ENCODE results near the gene L3MBTL4. TPM values are rescaled to one million over a fixed set of nuclear protein-coding genes. Genes with fewer than 3 reads are reported as not detected.

L3MBTL4 gene
- total and polyA plus RNA-seq, 9 of the 15 experiments (the other 6 are each of a cell fraction or from before 2014, with no cell fraction given): not detected

DNA sequence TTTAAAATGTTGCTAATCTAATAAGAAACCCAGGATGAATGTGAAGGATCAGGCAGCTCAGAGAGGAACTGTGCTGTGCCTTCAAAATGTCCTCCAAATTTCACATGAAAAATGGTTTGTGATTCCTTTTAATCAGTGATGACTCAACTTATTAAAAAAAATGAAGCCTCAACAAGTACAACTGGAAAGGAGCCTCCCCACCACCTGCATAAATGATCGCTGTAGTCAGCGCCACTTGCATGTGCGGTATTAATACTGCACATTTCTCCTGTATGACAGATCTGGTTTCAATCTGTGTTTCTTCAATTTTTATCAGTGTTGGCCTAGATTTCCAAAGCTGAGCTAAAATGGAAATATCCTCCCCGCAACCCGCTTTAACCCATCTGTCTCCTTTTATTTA lies 404.4 kb downstream of the L3MBTL4 start:
- H3K27ac ChIP-seq (ENCODE audit: extremely low read depth, low read depth, low read length): no peak overlapping the region
- no peak overlapping the region for H3K4me2 ChIP-seq (ENCODE audit: insufficient read depth, low read length)
- ChIA-PET CTCF (ENCODE audit: low intra/inter-chr PET ratio) (no interaction called here), POLR2A (no interaction called here)
- H3K9me3 ChIP-seq (replicated peaks; ENCODE audit: control insufficient read depth, insufficient read depth, low read depth, low read length): no peaks in the 10 kb centered on the region
- no TSS peak for BruUV-seq (replicated peaks)
- no peaks in the 10 kb centered on the region for H3K36me3 ChIP-seq (ENCODE audit: control insufficient read depth, insufficient read depth, low read length)
- ATAC-seq (no peak), DNase-seq (ENCODE audit: extremely low read depth in 1 of 4, low spot score in 3 of 4) (no peak), FAIRE-seq (no peak)
- no peak overlapping the region for H3K9ac ChIP-seq (ENCODE audit: insufficient read depth in 1 of 2, low read depth in 2 of 2, low read length in 2 of 2)
- no peaks in the 10 kb centered on the region for H3K9me1 ChIP-seq (ENCODE audit: control insufficient read depth, insufficient read depth, low read length)
- H3K27me3 ChIP-seq (ENCODE audit: control insufficient read depth in 2 of 2, insufficient read depth in 2 of 2, low read length in 2 of 2): no peaks in the 10 kb centered on the region
- no peak overlapping the region for H3K4me3 ChIP-seq
- no peak overlapping the region for H2AFZ ChIP-seq (ENCODE audit: low read depth, low read length)
- intact Hi-C loops (cut with micrococcal nuclease) (no loop called here), in situ Hi-C loops (cut with MboI) (no loop called here)
- H3K79me2 ChIP-seq (ENCODE audit: control insufficient read depth, insufficient read depth, low read length): no peaks in the 10 kb centered on the region
- no peaks in the 10 kb centered on the region for H4K20me1 ChIP-seq (replicated peaks; ENCODE audit: control insufficient read depth, insufficient read depth, low read length)
- no peaks in the 10 kb centered on the region for H3K4me1 ChIP-seq (replicated peaks in 1 of 2; ENCODE audit: control insufficient read depth in 2 of 2, insufficient read depth in 2 of 2, low read length in 2 of 2)
- whole genome bisulfite sequencing (ENCODE audit: insufficient coverage, low coverage, missing lambda C conversion rate): 1% methylated on average over 5 of the region's 5 CpGs
- TF ChIP-seq, protein P1, sequence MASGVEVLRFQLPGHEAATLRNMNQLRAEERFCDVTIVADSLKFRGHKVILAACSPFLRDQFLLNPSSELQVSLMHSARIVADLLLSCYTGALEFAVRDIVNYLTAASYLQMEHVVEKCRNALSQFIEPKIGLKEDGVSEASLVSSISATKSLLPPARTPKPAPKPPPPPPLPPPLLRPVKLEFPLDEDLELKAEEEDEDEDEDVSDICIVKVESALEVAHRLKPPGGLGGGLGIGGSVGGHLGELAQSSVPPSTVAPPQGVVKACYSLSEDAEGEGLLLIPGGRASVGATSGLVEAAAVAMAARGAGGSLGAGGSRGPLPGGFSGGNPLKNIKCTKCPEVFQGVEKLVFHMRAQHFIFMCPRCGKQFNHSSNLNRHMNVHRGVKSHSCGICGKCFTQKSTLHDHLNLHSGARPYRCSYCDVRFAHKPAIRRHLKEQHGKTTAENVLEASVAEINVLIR (CRISPR knock-in tag; IDR thresholded peaks at IDR 0.05): no peak
- TF ChIP-seq ZNF347 (CRISPR knock-in tag; IDR thresholded peaks at IDR 0.05; ENCODE audit: low read depth): no peak
- no peak for TF ChIP-seq ZNF280B (CRISPR knock-in tag; IDR thresholded peaks at IDR 0.05)
- no peak for TF ChIP-seq KLF10 (CRISPR knock-in tag; IDR thresholded peaks at IDR 0.05)
- no peak for TF ChIP-seq CREBBP (IDR thresholded peaks at IDR 0.05; ENCODE audit: low read depth, low read length)

Measured in K562 (cell line).